Activated CD8-positive, alpha-beta memory T cell treated with anti-CD3 and anti-CD28 coated beads for 48 hours (primary cell): ENCODE results near the gene TMEM41B.
"Not testable (repeated sequence)": the region's sequence is repeated elsewhere in the genome, so short reads cannot be mapped to it uniquely, and the experiment has no call there.

Experiments
- DNase-seq, 3 experiments: peaks; one replicate each; pipeline ENCODE4 v3.0.0-alpha.2; 2020; ENCODE audit warnings: low read depth in 2 of 3, low spot score in 2 of 3

The TMEM41B gene

DNA sequence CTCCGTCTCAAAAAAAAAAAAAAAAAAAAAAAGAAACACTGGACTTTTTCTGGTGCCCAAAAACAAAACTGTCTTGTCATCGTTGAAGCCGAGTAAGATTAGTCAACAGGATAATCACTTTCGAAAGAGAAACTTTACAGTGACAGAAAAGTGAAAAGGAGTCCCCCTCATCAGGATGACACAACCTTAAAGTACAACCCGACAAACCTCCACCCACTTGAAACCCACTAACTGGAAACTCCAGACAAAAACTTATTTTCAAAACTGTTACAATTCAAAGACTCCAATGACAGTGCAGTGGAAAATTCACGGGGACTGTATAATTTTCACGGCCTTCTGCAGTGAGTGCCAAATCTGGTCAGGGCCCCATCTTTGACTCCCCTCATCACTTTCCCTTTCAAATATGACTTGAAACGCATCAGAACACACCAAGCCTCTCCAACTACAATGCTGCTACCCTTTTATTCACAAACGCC is 50.5 kb downstream of the TMEM41B start:
- peak in 2 of 3 experiments; percentile 25 to 27 for DNase-seq

DNA sequence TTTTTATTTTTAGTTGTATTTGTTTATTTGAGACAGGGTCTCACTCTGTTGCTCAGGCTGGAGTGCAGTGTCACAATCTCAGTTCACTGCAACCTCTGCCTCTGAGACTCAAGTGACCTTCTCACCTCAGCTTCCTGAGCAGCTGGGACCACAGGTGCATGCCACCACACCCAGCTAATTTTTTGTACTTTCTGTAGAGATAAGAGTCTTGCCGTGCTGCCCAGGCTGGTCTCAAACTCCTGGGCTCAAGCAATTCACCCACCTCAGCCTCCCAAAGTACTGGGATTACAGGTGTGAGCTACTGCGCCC is 53.6 kb downstream of the TMEM41B start:
- not testable (repeated sequence) for DNase-seq

DNA sequence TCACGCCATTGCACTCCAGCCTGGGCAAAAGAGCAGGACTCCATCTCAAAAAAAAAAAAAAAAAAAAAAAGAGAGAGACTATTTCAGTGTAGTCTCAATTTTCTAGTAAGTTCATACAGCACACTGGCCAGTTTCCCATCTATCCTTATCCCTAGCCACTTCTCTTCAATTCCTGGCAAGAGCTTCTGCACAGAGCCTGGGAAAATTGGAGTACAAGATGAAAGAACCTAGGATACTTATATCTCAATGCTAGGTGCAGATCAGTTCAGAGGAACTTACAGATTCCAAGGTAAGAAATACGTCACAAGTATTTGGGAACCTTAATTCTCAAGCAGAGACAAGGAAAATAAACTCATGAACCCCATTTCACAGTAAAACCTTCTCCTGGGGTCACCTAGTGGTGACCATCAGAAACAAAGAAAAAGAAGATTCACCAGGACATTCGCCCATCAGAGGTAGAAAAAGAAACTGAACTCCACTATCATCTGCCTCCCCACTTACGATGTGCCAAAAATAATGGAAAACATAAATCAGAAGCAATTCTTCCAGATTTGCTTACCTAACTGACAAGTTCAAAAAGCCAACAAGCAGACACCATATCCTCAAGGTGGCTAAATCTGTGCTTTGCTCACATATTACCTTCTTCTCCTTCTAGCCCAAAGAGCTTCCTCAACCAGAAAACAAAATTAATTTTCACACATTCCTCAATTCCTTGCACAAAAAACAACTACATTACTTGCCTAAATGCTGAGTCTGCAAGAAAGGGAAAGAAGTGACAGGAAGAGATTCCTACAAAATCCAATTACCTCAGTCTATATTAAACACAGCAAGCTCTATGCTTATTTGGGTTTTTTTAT is 54.2 kb downstream of the TMEM41B start:
- no peak for DNase-seq

DNA sequence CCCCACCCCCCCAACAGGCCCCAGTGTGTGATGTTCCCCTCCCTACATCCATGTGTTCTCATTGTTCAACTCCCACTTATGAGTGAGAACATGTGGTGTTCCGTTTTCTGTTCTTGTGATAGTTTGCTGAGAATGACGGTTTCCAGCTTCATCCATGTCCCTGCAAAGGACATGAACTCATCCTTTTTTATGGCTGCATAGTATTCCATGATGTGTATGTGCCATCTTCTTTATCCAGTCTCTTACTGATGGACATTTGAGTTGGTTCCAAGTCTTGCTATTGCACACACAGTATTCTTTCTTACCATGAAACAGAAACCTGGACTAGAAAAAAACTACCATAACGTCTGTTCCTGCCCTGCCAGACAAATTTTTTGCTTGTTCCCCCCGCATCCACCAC is 56.1 kb downstream of the TMEM41B start:
- DNase-seq = not testable (repeated sequence)

DNA sequence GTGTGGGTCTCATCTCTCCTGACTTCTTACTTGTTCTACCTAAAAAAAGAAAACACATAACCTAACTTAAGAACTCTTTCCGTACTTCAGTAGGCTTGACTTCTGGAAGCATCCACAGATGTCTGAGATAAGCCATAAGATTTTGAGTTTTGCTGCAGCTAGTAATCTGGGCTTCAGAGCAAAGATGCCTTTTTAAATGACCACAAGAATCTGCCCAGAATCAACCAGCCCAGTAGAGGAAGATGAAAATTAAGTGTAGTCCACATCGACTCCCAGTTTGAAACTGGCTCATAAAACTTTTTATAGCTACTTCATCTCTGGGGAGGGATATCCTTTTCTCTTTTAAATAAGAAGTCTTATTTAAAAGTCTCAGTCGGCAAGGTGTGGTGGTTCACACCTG is 60.0 kb downstream of the TMEM41B start:
- DNase-seq = no peak

DNA sequence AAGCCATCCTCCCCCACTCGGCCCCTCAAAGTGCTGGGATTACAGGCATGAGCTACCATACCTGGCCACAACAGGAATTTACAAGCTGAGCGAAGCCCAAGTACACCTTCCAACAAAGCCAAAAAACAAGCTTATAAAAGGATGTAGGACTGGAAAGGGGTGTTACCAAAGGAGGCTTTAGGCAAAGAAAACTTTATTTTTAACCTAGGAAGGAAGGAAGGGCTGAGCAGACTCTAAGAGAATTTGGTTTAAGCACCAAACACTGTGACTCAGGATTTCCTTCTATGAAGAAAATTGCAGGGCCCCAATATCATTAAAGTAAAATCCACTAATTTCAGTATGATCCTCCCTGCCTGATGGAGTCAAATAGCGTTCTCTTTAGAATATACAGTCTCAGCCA is 61.3 kb downstream of the TMEM41B start:
- no peak for DNase-seq

DNA sequence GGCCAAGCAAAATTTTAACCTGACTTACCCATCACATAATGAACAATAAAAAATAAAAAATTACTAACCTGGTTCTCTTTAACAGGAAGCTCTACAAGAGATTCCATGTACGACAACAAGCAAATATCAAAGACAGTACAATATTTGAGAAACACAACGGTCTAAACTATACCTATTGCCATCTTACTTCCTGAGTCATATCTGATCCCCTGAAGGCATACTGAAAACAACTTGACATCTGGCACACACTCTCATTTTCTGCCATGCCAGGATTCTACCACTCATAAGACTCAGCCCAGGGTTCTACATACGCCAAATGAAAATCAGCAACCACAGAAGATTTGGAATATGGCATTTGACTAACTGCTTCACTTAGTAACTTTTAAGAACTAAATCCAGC is 63.1 kb downstream of the TMEM41B start:
- no peak for DNase-seq

DNA sequence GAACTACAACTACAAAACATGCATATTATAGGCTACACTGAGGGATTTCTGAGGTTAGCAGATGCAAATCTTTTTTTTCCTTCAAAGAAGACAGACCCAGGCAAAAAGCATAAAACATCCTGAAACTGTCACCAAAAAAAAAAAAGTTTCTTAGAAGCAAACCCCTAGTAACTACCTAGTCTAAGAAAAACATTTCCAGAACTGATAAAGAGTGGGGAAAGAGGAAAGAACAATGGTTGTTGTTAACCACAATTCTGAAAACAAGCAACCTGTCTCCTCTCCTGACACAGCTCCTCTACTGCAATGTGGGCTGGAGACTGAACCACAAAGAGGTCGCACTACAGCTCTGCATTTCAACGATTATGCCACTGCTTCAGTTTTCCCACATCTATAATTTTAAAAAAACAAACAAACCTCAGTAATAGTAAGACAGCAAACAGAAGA is 64.2 kb downstream of the TMEM41B start:
- no peak for DNase-seq

DNA sequence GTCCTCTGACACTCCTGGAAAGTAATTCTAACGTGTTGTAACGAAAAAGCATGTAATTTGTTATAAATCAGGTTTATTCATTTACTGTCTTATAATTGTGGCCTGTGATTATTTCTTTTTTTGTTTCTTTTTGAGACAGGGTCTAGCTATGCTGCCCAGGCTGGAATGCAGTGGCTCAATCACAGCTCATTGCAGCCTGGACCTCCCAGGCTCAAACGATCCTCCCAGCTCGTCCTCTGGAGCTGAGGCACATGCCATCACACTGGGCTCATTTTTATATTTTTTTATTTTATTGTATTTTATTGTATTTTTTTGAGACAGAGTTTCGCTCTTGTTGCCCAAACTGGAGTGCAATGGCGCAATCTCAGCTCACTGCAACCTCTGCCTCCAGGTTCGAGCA is 65.1 kb downstream of the TMEM41B start:
- DNase-seq = no peak

DNA sequence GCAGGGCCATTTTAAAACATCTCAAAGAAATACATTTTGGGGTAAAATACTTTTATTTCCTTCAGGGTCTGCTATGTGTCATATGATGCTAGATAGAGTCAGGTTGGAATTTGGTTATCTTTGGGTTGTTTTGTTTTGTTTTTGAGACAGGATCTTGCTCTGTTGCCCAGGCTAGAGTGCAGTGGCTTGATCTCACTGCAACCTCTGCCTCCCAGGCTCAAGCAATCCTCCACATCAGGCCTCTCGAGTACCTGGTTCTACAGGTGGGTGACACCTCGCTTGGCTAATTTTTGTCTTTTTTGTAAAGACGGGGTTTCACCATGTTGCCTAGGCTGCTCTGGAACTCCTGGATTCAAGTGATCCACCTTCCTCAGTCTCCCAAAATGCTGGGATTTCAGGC is 66.5 kb downstream of the TMEM41B start:
- DNase-seq = no peak

DNA sequence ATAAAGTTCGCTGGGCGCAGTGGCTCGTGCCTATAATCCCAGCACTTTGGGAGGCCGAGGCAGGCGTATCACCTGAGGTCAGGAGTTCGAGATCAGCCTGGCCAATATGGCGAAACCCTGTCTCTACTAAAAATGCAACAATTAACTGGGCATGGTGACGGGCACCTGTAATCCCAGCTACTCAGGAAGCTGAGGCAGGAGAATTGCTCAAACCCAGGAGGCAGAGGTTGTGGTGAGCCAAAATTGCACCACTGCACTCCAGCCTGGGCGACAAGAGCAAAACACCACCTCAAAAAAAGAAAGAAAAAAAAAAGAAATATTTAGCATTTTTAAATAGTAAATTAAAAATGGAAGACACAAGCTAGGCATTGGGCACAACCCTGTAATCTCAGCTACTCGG is 78.2 kb downstream of the TMEM41B start:
- not testable (repeated sequence) for DNase-seq

DNA sequence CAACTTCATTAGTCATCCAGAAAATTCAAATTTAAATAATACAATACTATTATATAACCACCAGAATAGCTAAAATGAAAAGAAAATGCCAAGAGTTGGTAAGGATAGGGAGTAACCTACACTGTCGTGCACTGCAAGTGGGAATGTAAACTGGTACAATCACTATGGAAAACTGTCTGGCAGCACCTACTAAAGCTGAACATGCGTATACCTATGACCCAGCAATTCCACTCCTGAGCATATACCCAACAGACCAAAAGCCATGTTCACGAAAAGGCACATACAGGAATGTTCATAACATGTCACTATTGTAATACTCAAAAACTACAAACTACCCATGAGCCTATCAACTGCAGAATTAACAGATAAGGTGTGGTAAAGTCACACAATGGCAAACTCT is 81.9 kb downstream of the TMEM41B start:
- DNase-seq = no peak

DNA sequence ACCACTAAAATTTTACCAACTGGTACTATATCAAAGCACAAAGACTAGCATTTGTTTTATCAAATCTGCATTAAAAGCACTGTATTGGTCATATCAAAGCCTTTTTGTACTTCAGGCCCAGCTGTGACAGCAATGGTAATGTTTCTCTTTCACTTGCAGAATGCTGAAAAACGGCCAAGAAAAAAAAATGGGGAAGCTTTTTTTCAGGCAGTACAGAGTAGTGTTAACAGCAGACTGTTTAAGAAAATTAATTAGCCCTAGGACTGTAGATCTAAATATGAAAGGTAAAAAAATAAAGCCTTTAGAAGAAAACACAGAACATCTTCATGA is 82.6 kb downstream of the TMEM41B start:
- DNase-seq = no peak
